Right lobe of liver (tissue), 6 donors: Measurements from ENCODE around the gene WHRN. TPM values are rescaled to one million over a fixed set of nuclear protein-coding genes. Genes with fewer than 3 reads are reported as not detected.

Source experiments
- ATAC-seq, 4 donors: fragments of 200-7000 bp; cut with Tn5 transposase; one replicate each; pipeline ENCODE4 v1.9.1; 2020; ENCODE audit warnings: mild to moderate bottlenecking in 4 of 4, moderate library complexity in 4 of 4
- DNase-seq, 3 donors: peaks; one replicate each; pipeline ENCODE4 v3.0.0-alpha.2; 2020
- H3K27ac ChIP-seq, 3 donors: fragments of 200-600 bp; one replicate each; pipeline ENCODE4 v1.8.0; 2022
- H3K27me3 ChIP-seq, 2 donors: fragments of 200-600 bp; one replicate each; pipeline ENCODE4 v1.8.0; 2022
- H3K36me3 ChIP-seq, 4 donors: fragments of 200-600 bp; sonication (generic) in 1 of 4; one replicate each; pipeline versions ENCODE4 v1.5.1 to v1.8.0; 2017 to 2022; ENCODE audit warnings: control low read depth in 1 of 4
- H3K4me1 ChIP-seq, 4 donors: fragments of 200-600 bp; sonication (generic) in 1 of 4; one replicate each; pipeline versions ENCODE4 v1.5.1 to v1.8.0; 2017 to 2022; ENCODE audit warnings: control low read depth in 1 of 4
- H3K4me3 ChIP-seq, 3 donors: fragments of 200-600 bp; one replicate each; pipeline ENCODE4 v1.8.0; 2022
- H3K9me3 ChIP-seq, 4 donors: fragments of 200-600 bp; sonication (generic) in 1 of 4; one replicate each; pipeline versions ENCODE4 v1.5.1 to v1.8.0; 2017 to 2022; ENCODE audit warnings: control low read depth in 1 of 4
- POLR2A ChIP-seq: fragments of 450-650 bp; IDR thresholded peaks from one replicate; pipeline ENCODE4 v1.6.1; 2017; ENCODE audit warnings: antibody characterized with exemption, mild to moderate bottlenecking
- WGBS: methylation state at CpG from one replicate; pipeline ENCODE4 v1.1.6; 2018; ENCODE audit warnings: low coverage, low lambda C conversion rate; ENCODE audit not compliant: insufficient coverage; ENCODE audit errors: missing lambda C conversion rate; 5-methylcytosine and 5-hydroxymethylcytosine counted together
- intact Hi-C, 2 donors: fragments of 100-400 bp; cut with DNase I; formaldehyde crosslinking; loops; one replicate each; pipeline versions ENCODE4 v1.11.2 to v1.14.1; 2022
- total RNA-seq, 6 experiments: library from RNA; depleted of rRNA in 2 of 6; stranded (reverse); fragments of >200 nt in 2 of 6; fragmentation: NEBNext Ultra II Directional in 3 of 6; extraction: Animal tissue kit (Norgen Biotek cat#: 25700) in 3 of 6; gene quantifications; one replicate each; pipeline versions ENCODE4 v1.1.0 to v1.2.4, GENCODE V29; 2016 to 2023
- TF ChIP-seq, protein P1 (sequence below), 4 donors: fragments of 200-600 bp in 3 of 4; fragments of 450-650 bp in 1 of 4; IDR thresholded peaks; one replicate each; pipeline versions ENCODE4 v1.5.1 to v1.8.0; 2016 to 2022; ENCODE audit warnings: antibody characterized with exemption in 4 of 4, mild to moderate bottlenecking in 2 of 4
- donor health status: DM: no; HTN: yes; CAD: no.
- donor health status: DM: no; HTN: no; CAD: no.
- donor health status: DM: no; HTN: no; CAD: no.
- donor health status: DM: no; HTN: yes; CAD: no.
- donor health status: DM: no; HTN: yes; CAD: no.

The WHRN gene
- total RNA-seq, 6 experiments from 2014 or later = 2.1 to 3.7 (median 2.7) TPM

GRCh38 chr9:114408645-114409044 is 96.6 kb downstream of the WHRN start:
- 85% methylated on average over 4 of the region's 7 CpGs for WGBS
- Histone ChIP-seq H3K27me3 (no peaks in the 10 kb centered on the region), H3K4me1 (no peaks in the 10 kb centered on the region), H3K9me3 (no peaks in the 10 kb centered on the region), H3K36me3 (no peaks in the 10 kb centered on the region), H3K4me3 (no peak overlapping the region), H3K27ac (no peak overlapping the region)
- intact Hi-C loops = loop anchor here (10.0 kb wide), 1 partner anchor 246 kb away; the partner anchor contains the start of gene TEX53 (in 2 of the 2)
- TF ChIP-seq POLR2A = no peak
- TF ChIP-seq, protein P1, sequence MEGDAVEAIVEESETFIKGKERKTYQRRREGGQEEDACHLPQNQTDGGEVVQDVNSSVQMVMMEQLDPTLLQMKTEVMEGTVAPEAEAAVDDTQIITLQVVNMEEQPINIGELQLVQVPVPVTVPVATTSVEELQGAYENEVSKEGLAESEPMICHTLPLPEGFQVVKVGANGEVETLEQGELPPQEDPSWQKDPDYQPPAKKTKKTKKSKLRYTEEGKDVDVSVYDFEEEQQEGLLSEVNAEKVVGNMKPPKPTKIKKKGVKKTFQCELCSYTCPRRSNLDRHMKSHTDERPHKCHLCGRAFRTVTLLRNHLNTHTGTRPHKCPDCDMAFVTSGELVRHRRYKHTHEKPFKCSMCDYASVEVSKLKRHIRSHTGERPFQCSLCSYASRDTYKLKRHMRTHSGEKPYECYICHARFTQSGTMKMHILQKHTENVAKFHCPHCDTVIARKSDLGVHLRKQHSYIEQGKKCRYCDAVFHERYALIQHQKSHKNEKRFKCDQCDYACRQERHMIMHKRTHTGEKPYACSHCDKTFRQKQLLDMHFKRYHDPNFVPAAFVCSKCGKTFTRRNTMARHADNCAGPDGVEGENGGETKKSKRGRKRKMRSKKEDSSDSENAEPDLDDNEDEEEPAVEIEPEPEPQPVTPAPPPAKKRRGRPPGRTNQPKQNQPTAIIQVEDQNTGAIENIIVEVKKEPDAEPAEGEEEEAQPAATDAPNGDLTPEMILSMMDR (IDR thresholded peaks at IDR 0.05) = no peak
- ATAC-seq = no peak
- DNase-seq = no peak

GRCh38 chr9:114407889-114408288 is 97.4 kb downstream of the WHRN start:
- H3K9me3 ChIP-seq = no peaks in the 10 kb centered on the region
- ATAC-seq = no peak
- no peaks in the 10 kb centered on the region for H3K36me3 ChIP-seq
- DNase-seq = no peak
- no peaks in the 10 kb centered on the region for H3K27me3 ChIP-seq
- no peak overlapping the region for H3K27ac ChIP-seq
- WGBS = 72% methylated on average over 5 of the region's 5 CpGs
- H3K4me1 ChIP-seq = no peaks in the 10 kb centered on the region
- intact Hi-C loops = loop anchor here (10.0 kb wide), 1 partner anchor 247 kb away; the partner anchor contains the start of gene TEX53 (in 2 of the 2)
- no peak overlapping the region for H3K4me3 ChIP-seq
- TF ChIP-seq POLR2A = no peak
- TF ChIP-seq, protein P1 (IDR thresholded peaks at IDR 0.05) = no peak

DNA sequence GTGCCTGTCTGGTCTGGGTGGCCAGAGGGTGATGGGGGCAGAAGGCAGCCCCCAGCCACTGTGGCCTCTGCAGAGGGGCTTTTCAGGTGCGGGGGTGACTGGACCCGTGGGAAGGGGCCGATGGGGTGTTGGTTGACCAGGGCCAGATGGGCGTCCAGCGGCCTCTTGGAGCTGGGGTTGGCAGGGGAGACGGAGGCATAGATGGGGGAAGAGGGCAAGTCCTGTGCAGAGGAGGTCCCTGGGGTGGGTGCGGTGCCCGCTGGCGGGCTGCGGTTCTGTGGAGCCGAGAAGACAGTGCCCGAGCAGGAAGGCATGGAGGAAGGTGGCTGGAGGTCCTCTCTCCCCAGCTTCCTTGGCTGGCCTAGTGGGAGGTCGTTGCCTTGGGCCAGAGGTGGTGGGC is 98.8 kb downstream of the WHRN start:
- H3K36me3 ChIP-seq = no peaks in the 10 kb centered on the region
- no peak overlapping the region for H3K4me3 ChIP-seq
- 80% methylated on average over 1 of the region's 13 CpGs for WGBS
- no peaks in the 10 kb centered on the region for H3K27me3 ChIP-seq
- H3K4me1 ChIP-seq = no peaks in the 10 kb centered on the region
- intact Hi-C loops = loop anchor here (10.0 kb wide), 1 partner anchor 248 kb away; the partner anchor contains the start of gene TEX53 (in 2 of the 2)
- DNase-seq = no peak
- TF ChIP-seq POLR2A = no peak
- TF ChIP-seq, protein P1 (IDR thresholded peaks at IDR 0.05) = no peak
- no peaks in the 10 kb centered on the region for H3K9me3 ChIP-seq
- no peak for ATAC-seq
- no peak overlapping the region for H3K27ac ChIP-seq

DNA sequence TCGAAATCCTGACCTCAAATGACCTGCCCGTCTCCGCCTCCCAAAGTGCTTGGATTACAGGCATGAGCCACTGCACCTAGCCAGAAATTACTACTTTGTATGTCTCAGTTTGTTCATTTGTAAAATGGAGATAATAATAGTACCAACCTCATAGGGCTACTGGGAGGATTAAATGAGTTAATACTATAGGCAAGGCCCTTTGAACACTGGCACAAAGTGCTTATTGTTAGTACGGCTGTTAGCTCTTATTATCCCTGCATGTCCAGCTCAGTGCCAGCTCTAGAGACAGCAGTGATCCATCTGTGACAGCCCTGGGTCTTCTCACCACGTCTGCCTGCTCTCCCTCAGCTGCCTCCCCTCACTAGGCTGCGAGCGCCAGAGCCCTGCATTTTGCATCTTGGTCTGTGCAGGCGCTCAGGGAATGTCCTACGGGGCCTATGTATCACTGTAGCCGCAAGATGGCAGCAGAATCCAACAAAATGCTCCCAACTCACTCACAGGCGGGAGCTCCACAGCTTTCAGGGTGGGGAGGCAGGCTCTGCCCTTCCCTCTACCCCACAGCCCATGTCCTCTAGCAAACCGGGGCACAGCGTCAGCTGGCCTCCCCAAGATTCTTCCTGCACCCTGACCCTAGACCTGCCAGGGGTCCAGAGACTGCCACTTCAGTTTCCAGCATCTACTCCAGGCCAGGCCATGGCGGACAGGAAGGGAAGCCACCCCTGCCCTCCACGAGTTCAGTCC is 99.8 kb downstream of the WHRN start:
- no peak for TF ChIP-seq POLR2A
- TF ChIP-seq, protein P1 (IDR thresholded peaks at IDR 0.05) = peak; percentile 80 to 88 (median 86)
- H3K4me3 ChIP-seq = no peak overlapping the region
- no peak overlapping the region for H3K27ac ChIP-seq
- intact Hi-C loops = loop anchor here (10.0 kb wide), 1 partner anchor 249 kb away; the partner anchor contains the start of gene TEX53 (in 2 of the 2)
- 33% methylated on average over 6 of the region's 15 CpGs for WGBS
- no peaks in the 10 kb centered on the region for H3K27me3 ChIP-seq
- ATAC-seq = peak; percentile 92 to 97 (median 94)
- H3K9me3 ChIP-seq = no peaks in the 10 kb centered on the region
- peak; percentile 69 to 82 (median 78) for DNase-seq
- no peaks in the 10 kb centered on the region for H3K4me1 ChIP-seq
- H3K36me3 ChIP-seq = no peaks in the 10 kb centered on the region
